ENCODE results near the gene TFEB. TPM values are rescaled to one million over a fixed set of nuclear protein-coding genes. Genes with fewer than 3 reads are reported as not detected.
A peak's percentile ranks its signal among the peaks of the same experiment; 100 is the strongest.

Gene TFEB
- total and polyA plus RNA-seq, 10 of the 15 experiments (the other 5 are each of a cell fraction or from before 2014, with no cell fraction given): 0.84 to 108 (median 60.8) TPM

DNA sequence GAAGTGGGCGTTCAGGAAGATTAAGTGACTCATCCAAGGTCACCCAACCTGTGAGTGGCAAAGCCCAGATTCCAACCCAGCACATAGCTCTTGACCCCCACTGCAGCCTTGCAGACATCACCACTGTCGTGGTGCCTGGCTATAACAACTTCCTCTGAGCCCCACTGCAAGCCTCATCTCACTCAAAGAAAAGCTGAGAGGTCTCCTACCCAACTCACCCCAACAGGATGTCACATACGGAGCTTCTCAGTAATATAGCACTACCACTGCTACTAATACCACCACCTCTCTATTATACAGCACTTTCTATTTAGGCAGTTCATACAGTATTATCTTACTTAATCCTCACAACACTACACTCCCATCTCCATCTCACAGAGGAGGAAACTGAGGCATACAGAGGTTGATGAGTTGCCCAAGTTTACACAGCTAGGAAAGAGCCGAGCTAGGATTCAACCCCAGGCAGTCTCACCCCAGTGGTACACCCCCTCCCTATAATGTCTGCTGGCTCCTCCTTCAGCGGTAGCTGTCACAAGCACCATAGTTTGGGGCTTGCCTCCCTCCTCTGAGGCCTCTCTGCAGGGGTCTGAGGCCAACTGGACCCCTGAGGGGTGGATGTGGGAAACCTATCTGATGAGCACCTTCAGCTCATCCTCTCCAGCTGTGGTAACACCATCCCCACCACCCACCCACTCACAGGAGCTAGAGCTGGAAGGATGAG is 19.5 kb downstream of the TFEB start:
- no peaks in the 10 kb centered on the region for H3K9me3 ChIP-seq (replicated peaks; ENCODE audit: control insufficient read depth, insufficient read depth, low read length)
- intact Hi-C loops (cut with micrococcal nuclease; ENCODE audit: unreplicated experiment) (no loop called here), in situ Hi-C loops (cut with MboI) (no loop called here)
- peak; percentile 21; the same call in 1 of the 2 replicates for TF ChIP-seq YY1 (IDR thresholded peaks at IDR 0.05; ENCODE audit: low read depth, low read length)
- peak; percentile 23; the same call in 1 of the 2 replicates for TF ChIP-seq POLR2A (IDR thresholded peaks at IDR 0.05; ENCODE audit: low read depth, low read length)
- no peak for TF ChIP-seq FOXM1 (IDR thresholded peaks at IDR 0.05; ENCODE audit: low read depth, low read length)
- TF ChIP-seq POLR2AphosphoS5 (IDR thresholded peaks at IDR 0.05; ENCODE audit: low read length): peak; percentile 54; the same call in 1 of the 2 replicates
- TF ChIP-seq KAT2A (conservative IDR thresholded peaks at IDR 0.05; ENCODE audit: control insufficient read depth, low read depth, low read length): no peak
- FAIRE-seq: no peak
- 9% methylated on average over 5 of the region's 5 CpGs for WGBS (ENCODE audit: insufficient coverage, insufficient replicate concordance, low lambda C conversion rate, missing lambda C conversion rate)
- H3K4me3 ChIP-seq: peak overlapping the region; percentile 49; the same call in 1 of the 2 replicates
- ChIA-PET RAD21 (ENCODE audit: unreplicated experiment) (interaction anchor here (0.7 to 14.4 kb wide), 7 partner anchors 8 to 265 kb away, joined by 3 to 300 read pairs (median 4); partner anchors contain the start of gene FRS3), SMC1A (ENCODE audit: uncharacterized antibody, unreplicated experiment) (interaction anchor here (0.8 to 7.7 kb wide), 7 partner anchors 8 to 382 kb away, joined by 3 to 151 read pairs (median 7); partner anchors contain the start of gene TFEB), POLR2A (interaction anchor here (1.0 to 13.0 kb wide), 4 partner anchors 8 to 382 kb away, joined by 4 to 293 read pairs (median 117); partner anchors contain the start of gene TFEB), CTCF (interaction anchor here (1.0 to 5.7 kb wide), 5 partner anchors 10 to 113 kb away, joined by 4 to 49 read pairs (median 21); partner anchors contain the start of gene TFEB)
- H3K9ac ChIP-seq (ENCODE audit: control insufficient read depth, insufficient read depth, low read length): peak overlapping the region; percentile 71; the same call in 1 of the 2 replicates
- H3K4me1 ChIP-seq (ENCODE audit: control insufficient read depth, insufficient read depth, low read length): peaks cover 74% of the 10 kb centered on the region
- BruUV-seq (replicated peaks): no TSS peak
- H3K27me3 ChIP-seq (replicated peaks in 1 of 2; ENCODE audit: control insufficient read depth in 2 of 2, insufficient read depth in 2 of 2, low read length in 1 of 2): no peaks in the 10 kb centered on the region
- H3K79me2 ChIP-seq (ENCODE audit: control insufficient read depth, insufficient read depth, low read length): peaks cover 97% of the 10 kb centered on the region
- H3K27ac ChIP-seq (ENCODE audit: control insufficient read depth, insufficient read depth): peak overlapping the region; percentile 84
- H2AFZ ChIP-seq (ENCODE audit: control insufficient read depth, low read depth, low read length): no peak overlapping the region
- H4K20me1 ChIP-seq (ENCODE audit: control insufficient read depth, insufficient read depth): peaks cover 2% of the 10 kb centered on the region; the same call in 1 of the 2 replicates
- ATAC-seq: peak; percentile 14
- no peak for DNase-seq (ENCODE audit: low read depth, low spot score)
- peak overlapping the region; percentile 98 for H3K4me2 ChIP-seq (ENCODE audit: control insufficient read depth, insufficient read depth)
- H3K36me3 ChIP-seq (ENCODE audit: control insufficient read depth in 2 of 2, insufficient read depth in 2 of 2, low read length in 1 of 2): peaks cover 11 to 19% of the 10 kb centered on the region in 2 experiments

Measured in GM12878 (cell line).